IPS DF 6.9 (cell line): ENCODE measurements around the gene SLC26A11.
A peak's percentile ranks its signal among the peaks of the same experiment; 100 is the strongest.
"Not testable (repeated sequence)": the region's sequence is repeated elsewhere in the genome, so short reads cannot be mapped to it uniquely, and the experiment has no call there.

Source experiments
- DNase-seq: peaks from one replicate; pipeline ENCODE4 v3.0.0-alpha.2; 2013; ENCODE audit warnings: low read depth, low spot score
- H3K27ac ChIP-seq: one replicate; pipeline ENCODE4 v1.5.1; 2013; ENCODE audit warnings: low read length, control low read depth
- H3K27me3 ChIP-seq: 2 replicates; pipeline ENCODE4 v1.6.1; 2013; ENCODE audit warnings: mild to moderate bottlenecking, low read length; ENCODE audit not compliant: control insufficient read depth, insufficient read depth
- H3K36me3 ChIP-seq: 2 replicates; pipeline ENCODE4 v1.6.1; 2013; ENCODE audit warnings: low read length; ENCODE audit not compliant: control insufficient read depth, insufficient read depth
- H3K4me1 ChIP-seq: 2 replicates; pipeline ENCODE4 v1.6.1; 2013; ENCODE audit warnings: low read length; ENCODE audit not compliant: control insufficient read depth, insufficient read depth
- H3K4me3 ChIP-seq: 2 replicates; pipeline ENCODE4 v1.5.1; 2013; ENCODE audit warnings: mild to moderate bottlenecking, low read length
- H3K9me3 ChIP-seq: 2 replicates; pipeline ENCODE4 v1.6.1; 2013; ENCODE audit warnings: low read length, inconsistent platforms; ENCODE audit not compliant: control insufficient read depth, insufficient read depth
- WGBS: extraction: QIAGEN DNeasy Blood & Tissue Kit; methylation state at CpG from one replicate; pipeline ENCODE4 v1.1.7; 2013; ENCODE audit warnings: mixed read lengths, missing lambda C conversion rate; ENCODE audit not compliant: insufficient read length, insufficient coverage; 5-methylcytosine and 5-hydroxymethylcytosine counted together

The SLC26A11 gene

GRCh38 chr17:80251966-80252365 is 31.7 kb downstream of the SLC26A11 start:
- no peak overlapping the region for H3K4me3 ChIP-seq
- H3K27ac ChIP-seq, result no peak overlapping the region

GRCh38 chr17:80252871-80253270 is 32.6 kb downstream of the SLC26A11 start:
- Histone ChIP-seq H3K27ac (no peak overlapping the region), H3K27me3 (no peaks in the 10 kb centered on the region), H3K9me3 (no peaks in the 10 kb centered on the region), H3K4me1 (no peaks in the 10 kb centered on the region), H3K4me3 (no peak overlapping the region), H3K36me3 (no peaks in the 10 kb centered on the region)
- no peak for DNase-seq
- no CpG with 5 or more reads among the region's 13 CpGs for WGBS

More at GRCh38 chr17:80251966-80252365, 31.7 kb downstream of the SLC26A11 start:
- no peaks in the 10 kb centered on the region for H3K4me1 ChIP-seq
- no peaks in the 10 kb centered on the region for H3K9me3 ChIP-seq
- H3K36me3 ChIP-seq, result 0 out of 2 replicates have a peak, but pooled peaks cover 2% of the 10 kb centered on the region
- no peaks in the 10 kb centered on the region for H3K27me3 ChIP-seq
- no CpG with 5 or more reads among the region's 11 CpGs for WGBS
- DNase-seq, result no peak

GRCh38 chr17:80253631-80254395 is 33.6 kb downstream of the SLC26A11 start:
- DNase-seq, result no peak
- Histone ChIP-seq H3K36me3 (no peaks in the 10 kb centered on the region), H3K4me1 (0 out of 2 replicates have a peak, but pooled peaks cover 2% of the 10 kb centered on the region), H3K27ac (no peak overlapping the region), H3K27me3 (no peaks in the 10 kb centered on the region), H3K4me3 (no peak overlapping the region), H3K9me3 (no peaks in the 10 kb centered on the region)
- no CpG with 5 or more reads among the region's 21 CpGs for WGBS

- Histone ChIP-seq H3K27me3 (no peaks in the 10 kb centered on the region), H3K27ac (no peak overlapping the region), H3K9me3 (no peaks in the 10 kb centered on the region), H3K4me1 (0 out of 2 replicates have a peak, but pooled peaks cover 2% of the 10 kb centered on the region), H3K36me3 (no peaks in the 10 kb centered on the region), H3K4me3 (no peak overlapping the region)
- DNase-seq, result no peak
- no CpG with 5 or more reads among the region's 13 CpGs for WGBS
Measured at GRCh38 chr17:80254396-80255251, 34.4 kb downstream of the SLC26A11 start.

GRCh38 chr17:80256034-80256350 is 35.8 kb downstream of the SLC26A11 start:
- no CpG with 5 or more reads among the region's 5 CpGs for WGBS
- no peak overlapping the region for H3K4me3 ChIP-seq
- no peak overlapping the region for H3K27ac ChIP-seq
- no peaks in the 10 kb centered on the region for H3K9me3 ChIP-seq
- no peak for DNase-seq
- H3K36me3 ChIP-seq, result no peaks in the 10 kb centered on the region
- H3K4me1 ChIP-seq, result 0 out of 2 replicates have a peak, but pooled peaks cover 2% of the 10 kb centered on the region
- H3K27me3 ChIP-seq, result no peaks in the 10 kb centered on the region

- no peak for DNase-seq
- H3K27me3 ChIP-seq, result no peaks in the 10 kb centered on the region
- H3K4me1 ChIP-seq, result peaks cover 7% of the 10 kb centered on the region; the same call in 1 of the 2 replicates
- no peak overlapping the region for H3K4me3 ChIP-seq
- H3K27ac ChIP-seq, result no peak overlapping the region
- WGBS, result no CpG with 5 or more reads among the region's 14 CpGs
- H3K36me3 ChIP-seq, result no peaks in the 10 kb centered on the region
- no peaks in the 10 kb centered on the region for H3K9me3 ChIP-seq
Measured at GRCh38 chr17:80257716-80258213, 37.5 kb downstream of the SLC26A11 start.

- H3K27ac ChIP-seq, H3K27me3 ChIP-seq, H3K9me3 ChIP-seq, DNase-seq, H3K36me3 ChIP-seq, H3K4me3 ChIP-seq: not testable (repeated sequence)
- H3K4me1 ChIP-seq, result peaks cover 11% of the 10 kb centered on the region
- no CpG with 5 or more reads among the region's 2 CpGs for WGBS
Measured at GRCh38 chr17:80258296-80258695, 38.1 kb downstream of the SLC26A11 start.

- no peak overlapping the region for H3K27ac ChIP-seq
- WGBS, result no CpG with 5 or more reads among the region's 18 CpGs
Measured at GRCh38 chr17:80259457-80260068, 39.3 kb downstream of the SLC26A11 start.

GRCh38 chr17:80260069-80260535 is 39.9 kb downstream of the SLC26A11 start:
- peaks cover 5% of the 10 kb centered on the region; the same call in 1 of the 2 replicates for H3K36me3 ChIP-seq
- WGBS, result no CpG with 5 or more reads among the region's 63 CpGs
- DNase-seq, result no peak
- H3K27me3 ChIP-seq, result no peaks in the 10 kb centered on the region
- no peak overlapping the region for H3K27ac ChIP-seq
- no peaks in the 10 kb centered on the region for H3K9me3 ChIP-seq
- H3K4me3 ChIP-seq, result peak overlapping the region; percentile 77
- peaks cover 11% of the 10 kb centered on the region for H3K4me1 ChIP-seq

More at GRCh38 chr17:80259457-80260068, 39.3 kb downstream of the SLC26A11 start:
- H3K4me3 ChIP-seq, result peak overlapping the region; percentile 77; the same call in 1 of the 2 replicates
- peaks cover 5% of the 10 kb centered on the region; the same call in 1 of the 2 replicates for H3K36me3 ChIP-seq
- no peaks in the 10 kb centered on the region for H3K9me3 ChIP-seq
- peaks cover 11% of the 10 kb centered on the region for H3K4me1 ChIP-seq
- H3K27me3 ChIP-seq, result no peaks in the 10 kb centered on the region
- DNase-seq, result no peak

GRCh38 chr17:80260791-80261158 is 40.5 kb downstream of the SLC26A11 start, which contains the start of gene RNF213:
Gene RNF213, plus strand, starts transcription at chr17:80260852. Its CDS starts 2,830 bp downstream, at chr17:80263682.
- no peaks in the 10 kb centered on the region for H3K27me3 ChIP-seq
- H3K4me3 ChIP-seq, result peak within 1 kb of the TSS; percentile 81
- H3K36me3 ChIP-seq, result peaks cover 5% of the 10 kb centered on the region; the same call in 1 of the 2 replicates
- no peak for DNase-seq
- no peaks in the 10 kb centered on the region for H3K9me3 ChIP-seq
- H3K27ac ChIP-seq, result peak within 1 kb of the TSS; percentile 18
- peaks cover 11% of the 10 kb centered on the region for H3K4me1 ChIP-seq
- WGBS, result no CpG with 5 or more reads among the region's 54 CpGs
